B cell (primary cell): ENCODE measurements around the gene KLHL18. TPM values are rescaled to one million over a fixed set of nuclear protein-coding genes. Genes with fewer than 3 reads are reported as not detected.
A peak's percentile ranks its signal among the peaks of the same experiment; 100 is the strongest.
"Not testable (repeated sequence)": the region's sequence is repeated elsewhere in the genome, so short reads cannot be mapped to it uniquely, and the experiment has no call there.

ENCODE experiments used
- ATAC-seq: fragments of 200-7000 bp; cut with Tn5 transposase; one replicate; pipeline ENCODE4 v1.10.0; 2021; ENCODE audit warnings: low read depth, mild to moderate bottlenecking, moderate number of reproducible peaks, moderate library complexity
- CTCF ChIA-PET: fragments of 350-600 bp; sonication (Branson Sonifier 250); formaldehyde crosslinking; loops from one replicate; lab custom pipeline; 2021; ENCODE audit warnings: antibody characterized with exemption, inconsistent platforms; lab: Charles Lee
- POLR2A ChIA-PET: fragments of 350-600 bp; sonication (Branson Sonifier 250); formaldehyde crosslinking; loops from one replicate; lab custom pipeline; 2021; ENCODE audit warnings: antibody characterized with exemption; lab: Charles Lee
- DNase-seq: peaks from one replicate; pipeline ENCODE4 v3.0.0; 2013
- H2AFZ ChIP-seq: 2 replicates; pipeline ENCODE4 v1.6.1; 2012; ENCODE audit warnings: mild to moderate bottlenecking, low read depth, low read length; ENCODE audit not compliant: insufficient read depth, poor library complexity, severe bottlenecking
- H3K27ac ChIP-seq, 2 donors: 1 replicate in 1 of 2; 2 replicates in 1 of 2; pipeline ENCODE4 v1.5.1; 2012 to 2013; ENCODE audit warnings: low read length in 2 of 2, mild to moderate bottlenecking in 2 of 2, moderate library complexity in 1 of 2
- H3K27me3 ChIP-seq, 4 experiments: fragments of 200-600 bp in 1 of 4; sonication (generic) in 1 of 4; replicated peaks in 1 of 4; 1 replicate in 2 of 4; 2 replicates in 2 of 4; pipeline versions ENCODE4 v1.6.1 to v1.7.0; 2013 to 2016; ENCODE audit warnings: low read length in 3 of 4, mild to moderate bottlenecking in 2 of 4, mixed read lengths in 1 of 4, moderate library complexity in 1 of 4; ENCODE audit not compliant: insufficient read depth in 4 of 4, control insufficient read depth in 3 of 4; ENCODE audit errors: control extremely low read depth in 1 of 4
- H3K36me3 ChIP-seq, 2 experiments: replicated peaks in 1 of 2; 1 replicate in 1 of 2; 2 replicates in 1 of 2; pipeline versions ENCODE4 v1.6.1 to v1.7.1; 2013; ENCODE audit warnings: low read length in 1 of 2; ENCODE audit not compliant: insufficient read depth in 2 of 2, control insufficient read depth in 1 of 2; ENCODE audit errors: control extremely low read depth in 1 of 2, extremely low read depth in 1 of 2
- H3K4me1 ChIP-seq, 2 donors: fragments of 200-600 bp in 1 of 2; sonication (generic) in 1 of 2; 1 replicate in 1 of 2; 2 replicates in 1 of 2; pipeline versions ENCODE4 v1.5.1 to v1.6.1; 2013 to 2017; ENCODE audit warnings: low read length in 2 of 2; ENCODE audit not compliant: control insufficient read depth in 2 of 2, insufficient read depth in 2 of 2
- H3K4me2 ChIP-seq: replicated peaks from 2 replicates; pipeline ENCODE3; 2012; ENCODE audit warnings: mild to moderate bottlenecking, low read depth, low read length; ENCODE audit not compliant: poor library complexity, severe bottlenecking
- H3K4me3 ChIP-seq, 5 experiments: fragments of 200-600 bp in 1 of 5; sonication (generic) in 1 of 5; 1 replicate in 3 of 5; 2 replicates in 2 of 5; pipeline versions ENCODE4 v1.5.1 to v1.7.0; 2011 to 2016; ENCODE audit warnings: low read length in 4 of 5, mild to moderate bottlenecking in 4 of 5, low read depth in 2 of 5, control low read depth in 1 of 5, moderate library complexity in 1 of 5; ENCODE audit not compliant: insufficient read depth in 1 of 5; ENCODE audit errors: control extremely low read depth in 1 of 5, extremely low read depth in 1 of 5
- H3K79me2 ChIP-seq: fragments of 200-600 bp; sonication (generic); one replicate; pipeline ENCODE4 v1.6.0; 2016; ENCODE audit warnings: low read length; ENCODE audit not compliant: control insufficient read depth, insufficient read depth
- H3K9ac ChIP-seq: fragments of 200-600 bp; sonication (generic); 2 replicates; pipeline ENCODE4 v1.6.1; 2017; ENCODE audit warnings: mild to moderate bottlenecking, low read length, moderate library complexity
- H3K9me3 ChIP-seq, 3 donors: one replicate each; pipeline versions ENCODE4 v1.6.1 to v1.7.1; 2013; ENCODE audit warnings: low read length in 2 of 3; ENCODE audit not compliant: control insufficient read depth in 2 of 3, insufficient read depth in 1 of 3; ENCODE audit errors: control extremely low read depth in 1 of 3
- H4K20me1 ChIP-seq: 2 replicates; pipeline ENCODE4 v1.6.0; 2012; ENCODE audit warnings: mild to moderate bottlenecking, low read length; ENCODE audit not compliant: insufficient read depth, control insufficient read depth, poor library complexity, severe bottlenecking
- H3K27ac Mint-ChIP-seq: one replicate; pipeline ENCODE4 v1.8.0; 2021; ENCODE audit warnings: mixed read lengths
- H3K27me3 Mint-ChIP-seq: one replicate; pipeline ENCODE4 v1.8.0; 2021; ENCODE audit warnings: mixed read lengths
- H3K4me1 Mint-ChIP-seq: one replicate; pipeline ENCODE4 v1.8.0; 2021; ENCODE audit warnings: mixed read lengths
- H3K4me3 Mint-ChIP-seq: one replicate; pipeline ENCODE4 v1.8.0; 2021; ENCODE audit warnings: mixed read lengths
- H3K9me3 Mint-ChIP-seq: one replicate; pipeline ENCODE4 v1.8.0; 2022; ENCODE audit warnings: mixed read lengths; ENCODE audit not compliant: insufficient read depth
- EZH2 ChIP-seq: IDR thresholded peaks from 2 replicates; pipeline ENCODE4 v1.6.1; 2012; ENCODE audit warnings: borderline replicate concordance, low read depth, mild to moderate bottlenecking, moderate library complexity, low read length; ENCODE audit not compliant: insufficient read depth, poor library complexity, severe bottlenecking
- WGBS: methylation state at CpG from one replicate; pipeline ENCODE4 v1.1.5; 2013; ENCODE audit warnings: missing lambda C conversion rate; ENCODE audit not compliant: insufficient coverage; 5-methylcytosine and 5-hydroxymethylcytosine counted together
- intact Hi-C: fragments of 100-400 bp; cut with micrococcal nuclease; formaldehyde crosslinking; loops from one replicate; pipeline ENCODE4 v1.10.0; 2022
- polyA plus RNA-seq: library from polyadenylated mRNA; depleted of rRNA; stranded (reverse); fragments of >200 nt; gene quantifications from 2 replicates; pipeline ENCODE4 v1.2.3, GENCODE V29; 2012
- total RNA-seq, 2 donors: library from RNA; stranded (reverse); fragments of 120-200 nt in 1 of 2; gene quantifications; 1 replicate in 1 of 2; 2 replicates in 1 of 2; pipeline versions ENCODE4 v1.2.3 to v1.2.4, GENCODE V29; 2013 to 2022
- TF ChIP-seq, protein P1 (sequence below): fragments of 200-600 bp; IDR thresholded peaks from one replicate; pipeline ENCODE4 v1.8.0; 2022; ENCODE audit warnings: antibody characterized with exemption, mild to moderate bottlenecking

KLHL18 gene
- total and polyA plus RNA-seq, 2 donors (not counting 1 experiment from before 2014, with no cell fraction given): 30.9 to 50.8 TPM

DNA sequence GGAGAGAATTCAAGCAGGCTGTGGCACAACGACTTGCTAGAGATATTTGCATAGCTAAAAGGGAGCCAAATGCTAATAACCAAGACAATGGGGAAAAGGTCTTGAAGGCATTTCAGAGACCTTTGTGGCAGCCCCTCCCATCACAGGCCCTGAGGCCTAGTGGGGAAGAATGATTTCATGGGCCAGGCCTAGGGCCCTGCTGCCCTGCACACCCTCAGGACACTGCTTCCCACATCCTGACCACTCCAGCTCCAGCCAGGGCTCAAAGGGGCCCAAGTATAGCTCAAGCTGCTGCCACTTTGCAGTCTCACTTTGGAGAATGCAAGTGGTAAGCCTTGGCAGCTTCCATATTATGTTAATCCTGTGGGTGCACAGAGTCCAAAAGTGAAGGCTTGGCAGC, 76.6 kb downstream of the KLHL18 start:
- intact Hi-C loops: no loop called here
- H3K79me2 ChIP-seq: no peaks in the 10 kb centered on the region
- H3K4me2 ChIP-seq: no peak overlapping the region
- no peak overlapping the region for H2AFZ ChIP-seq
- no peak overlapping the region for H3K4me3 ChIP-seq
- Mint-ChIP-seq H3K4me3 (no peak overlapping the region), H3K27ac (no peak overlapping the region), H3K27me3 (no peaks in the 10 kb centered on the region), H3K9me3 (peaks cover 8% of the 10 kb centered on the region), H3K4me1 (peaks cover 8% of the 10 kb centered on the region)
- POLR2A ChIA-PET: interaction anchor here (0.6 kb wide), 1 partner anchor 297 kb away, joined by 4 read pairs; no protein-coding TSS in a partner anchor
- H4K20me1 ChIP-seq: no peaks in the 10 kb centered on the region
- CTCF ChIA-PET: no interaction called here
- WGBS: no CpG with 5 or more reads among the region's 1 CpG
- ATAC-seq: no peak
- no peaks in the 10 kb centered on the region for H3K27me3 ChIP-seq
- peaks cover 0 to 28% (median 14%) of the 10 kb centered on the region in 3 donors for H3K9me3 ChIP-seq
- no peak overlapping the region for H3K27ac ChIP-seq
- DNase-seq: no peak
- peaks cover 8% of the 10 kb centered on the region in 2 donors for H3K4me1 ChIP-seq
- no peaks in the 10 kb centered on the region for H3K36me3 ChIP-seq
- no peak overlapping the region for H3K9ac ChIP-seq
- TF ChIP-seq, protein P1, sequence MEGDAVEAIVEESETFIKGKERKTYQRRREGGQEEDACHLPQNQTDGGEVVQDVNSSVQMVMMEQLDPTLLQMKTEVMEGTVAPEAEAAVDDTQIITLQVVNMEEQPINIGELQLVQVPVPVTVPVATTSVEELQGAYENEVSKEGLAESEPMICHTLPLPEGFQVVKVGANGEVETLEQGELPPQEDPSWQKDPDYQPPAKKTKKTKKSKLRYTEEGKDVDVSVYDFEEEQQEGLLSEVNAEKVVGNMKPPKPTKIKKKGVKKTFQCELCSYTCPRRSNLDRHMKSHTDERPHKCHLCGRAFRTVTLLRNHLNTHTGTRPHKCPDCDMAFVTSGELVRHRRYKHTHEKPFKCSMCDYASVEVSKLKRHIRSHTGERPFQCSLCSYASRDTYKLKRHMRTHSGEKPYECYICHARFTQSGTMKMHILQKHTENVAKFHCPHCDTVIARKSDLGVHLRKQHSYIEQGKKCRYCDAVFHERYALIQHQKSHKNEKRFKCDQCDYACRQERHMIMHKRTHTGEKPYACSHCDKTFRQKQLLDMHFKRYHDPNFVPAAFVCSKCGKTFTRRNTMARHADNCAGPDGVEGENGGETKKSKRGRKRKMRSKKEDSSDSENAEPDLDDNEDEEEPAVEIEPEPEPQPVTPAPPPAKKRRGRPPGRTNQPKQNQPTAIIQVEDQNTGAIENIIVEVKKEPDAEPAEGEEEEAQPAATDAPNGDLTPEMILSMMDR: no peak
- TF ChIP-seq EZH2: no peak

DNA sequence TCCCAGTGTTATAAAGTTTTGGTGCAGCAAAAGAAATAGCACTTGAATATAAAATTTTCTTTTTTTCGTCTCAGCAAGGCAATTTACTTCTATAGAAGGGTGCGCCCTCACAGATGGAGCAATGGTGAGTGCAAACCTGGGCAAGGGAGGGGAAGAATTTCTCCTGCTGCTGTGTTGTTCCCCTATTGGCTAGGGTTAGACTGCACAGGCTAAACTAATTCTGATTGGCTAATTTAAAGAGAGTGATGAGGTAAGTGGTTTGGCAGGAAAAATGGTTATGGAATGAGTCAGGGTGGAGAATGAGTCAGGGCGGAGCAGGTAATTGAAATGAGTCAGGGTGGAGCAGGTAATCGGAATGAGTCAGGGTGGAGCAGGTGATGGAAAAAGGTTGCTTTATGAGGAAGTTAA, 77.4 kb downstream of the KLHL18 start:
- 94% methylated on average over 4 of the region's 4 CpGs for WGBS

More for the DNA sequence above, 77.4 kb downstream of the KLHL18 start:
- H3K36me3 ChIP-seq, H3K9ac ChIP-seq, H3K27ac ChIP-seq, H4K20me1 ChIP-seq, H3K4me3 ChIP-seq, intact Hi-C loops, H2AFZ ChIP-seq, DNase-seq, POLR2A ChIA-PET, H3K4me2 ChIP-seq, ATAC-seq, H3K27me3 Mint-ChIP-seq, H3K4me1 ChIP-seq, H3K27me3 ChIP-seq, H3K4me1 Mint-ChIP-seq, H3K9me3 Mint-ChIP-seq, H3K79me2 ChIP-seq, H3K4me3 Mint-ChIP-seq, CTCF ChIA-PET: not testable (repeated sequence)
- peaks cover 0 to 28% (median 14%) of the 10 kb centered on the region in 3 donors for H3K9me3 ChIP-seq
- H3K27ac Mint-ChIP-seq: peak overlapping the region; percentile 41
